ENCODE measurements around the gene LARP4B. TPM values are rescaled to one million over a fixed set of nuclear protein-coding genes. Genes with fewer than 3 reads are reported as not detected.

LARP4B gene
- total and polyA plus RNA-seq, 2 of the 13 experiments (the other 11 are each of a cell fraction or from before 2014, with no cell fraction given) = 19.5 to 30.2 TPM

DNA sequence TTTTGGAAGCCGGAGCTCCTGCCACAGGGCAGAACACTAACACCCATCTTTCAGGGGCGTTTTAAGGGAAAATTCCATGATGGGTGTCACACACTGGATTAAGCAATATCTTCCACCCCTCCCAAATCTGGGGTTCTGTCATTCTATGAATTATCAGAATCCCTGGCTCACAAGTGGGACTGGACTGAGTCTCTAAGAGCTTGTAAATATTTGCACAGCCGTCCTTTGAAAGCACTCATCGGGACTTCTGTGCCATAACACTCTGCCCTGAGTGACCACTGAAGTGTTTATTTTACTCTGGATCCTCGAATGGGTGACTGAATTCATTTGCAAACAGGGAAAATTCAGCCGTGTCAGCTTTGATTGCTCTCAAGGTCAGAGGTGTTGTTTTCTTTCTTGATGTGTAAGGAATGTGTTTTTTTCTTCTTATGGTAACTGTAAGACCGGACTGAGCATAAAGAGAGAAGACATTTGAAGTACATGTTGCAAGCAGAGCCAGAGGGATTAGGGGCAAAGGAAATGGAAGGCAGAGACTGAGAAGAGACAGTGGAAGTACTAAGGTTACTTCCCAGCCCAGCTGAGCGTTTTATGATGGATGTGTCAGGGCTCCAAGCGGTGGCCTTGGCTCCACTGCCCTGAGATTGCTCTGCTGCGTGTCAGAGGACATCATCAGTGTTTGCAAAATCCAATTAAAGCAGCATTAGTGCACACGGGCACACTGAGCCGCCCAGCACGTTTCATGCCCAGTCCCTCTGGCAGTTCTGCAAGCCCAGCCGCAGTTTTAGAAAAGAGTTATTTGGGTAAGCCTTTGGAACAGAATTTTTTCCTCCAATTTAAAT is 39.0 kb upstream of the LARP4B start (continued):
- no peak for TF ChIP-seq SMC3 (IDR thresholded peaks at IDR 0.05; ENCODE audit: low read length)
- TF ChIP-seq, protein P1, sequence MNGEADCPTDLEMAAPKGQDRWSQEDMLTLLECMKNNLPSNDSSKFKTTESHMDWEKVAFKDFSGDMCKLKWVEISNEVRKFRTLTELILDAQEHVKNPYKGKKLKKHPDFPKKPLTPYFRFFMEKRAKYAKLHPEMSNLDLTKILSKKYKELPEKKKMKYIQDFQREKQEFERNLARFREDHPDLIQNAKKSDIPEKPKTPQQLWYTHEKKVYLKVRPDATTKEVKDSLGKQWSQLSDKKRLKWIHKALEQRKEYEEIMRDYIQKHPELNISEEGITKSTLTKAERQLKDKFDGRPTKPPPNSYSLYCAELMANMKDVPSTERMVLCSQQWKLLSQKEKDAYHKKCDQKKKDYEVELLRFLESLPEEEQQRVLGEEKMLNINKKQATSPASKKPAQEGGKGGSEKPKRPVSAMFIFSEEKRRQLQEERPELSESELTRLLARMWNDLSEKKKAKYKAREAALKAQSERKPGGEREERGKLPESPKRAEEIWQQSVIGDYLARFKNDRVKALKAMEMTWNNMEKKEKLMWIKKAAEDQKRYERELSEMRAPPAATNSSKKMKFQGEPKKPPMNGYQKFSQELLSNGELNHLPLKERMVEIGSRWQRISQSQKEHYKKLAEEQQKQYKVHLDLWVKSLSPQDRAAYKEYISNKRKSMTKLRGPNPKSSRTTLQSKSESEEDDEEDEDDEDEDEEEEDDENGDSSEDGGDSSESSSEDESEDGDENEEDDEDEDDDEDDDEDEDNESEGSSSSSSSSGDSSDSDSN (CRISPR knock-in tag; IDR thresholded peaks at IDR 0.05) = peak; percentile 48; the same call in 1 of the 2 replicates
- no peak for TF ChIP-seq ZFP41 (CRISPR knock-in tag; IDR thresholded peaks at IDR 0.05; ENCODE audit: borderline replicate concordance)
- TF ChIP-seq ZNF720 (CRISPR knock-in tag; IDR thresholded peaks at IDR 0.05) = no peak
- TF ChIP-seq ZNF556 (CRISPR knock-in tag; IDR thresholded peaks at IDR 0.05; ENCODE audit: borderline replicate concordance) = no peak; the same call in 1 of the 2 replicates
- TF ChIP-seq TGIF2 (CRISPR knock-in tag; IDR thresholded peaks at IDR 0.05) = no peak; the same call in 1 of the 2 replicates
- TF ChIP-seq ZBTB42 (CRISPR knock-in tag; IDR thresholded peaks at IDR 0.05) = no peak
- no peak for TF ChIP-seq ZNF816 (CRISPR knock-in tag; IDR thresholded peaks at IDR 0.05; ENCODE audit: borderline replicate concordance)
- TF ChIP-seq RFX1 (IDR thresholded peaks at IDR 0.05) = no peak
- TF ChIP-seq, protein P2, sequence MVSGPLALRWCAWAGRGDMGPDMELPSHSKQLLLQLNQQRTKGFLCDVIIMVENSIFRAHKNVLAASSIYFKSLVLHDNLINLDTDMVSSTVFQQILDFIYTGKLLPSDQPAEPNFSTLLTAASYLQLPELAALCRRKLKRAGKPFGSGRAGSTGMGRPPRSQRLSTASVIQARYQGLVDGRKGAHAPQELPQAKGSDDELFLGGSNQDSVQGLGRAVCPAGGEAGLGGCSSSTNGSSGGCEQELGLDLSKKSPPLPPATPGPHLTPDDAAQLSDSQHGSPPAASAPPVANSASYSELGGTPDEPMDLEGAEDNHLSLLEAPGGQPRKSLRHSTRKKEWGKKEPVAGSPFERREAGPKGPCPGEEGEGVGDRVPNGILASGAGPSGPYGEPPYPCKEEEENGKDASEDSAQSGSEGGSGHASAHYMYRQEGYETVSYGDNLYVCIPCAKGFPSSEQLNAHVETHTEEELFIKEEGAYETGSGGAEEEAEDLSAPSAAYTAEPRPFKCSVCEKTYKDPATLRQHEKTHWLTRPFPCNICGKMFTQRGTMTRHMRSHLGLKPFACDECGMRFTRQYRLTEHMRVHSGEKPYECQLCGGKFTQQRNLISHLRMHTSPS (CRISPR knock-in tag; IDR thresholded peaks at IDR 0.05; ENCODE audit: low read depth) = no peak
- TF ChIP-seq TSC22D2 (CRISPR knock-in tag; IDR thresholded peaks at IDR 0.05; ENCODE audit: borderline replicate concordance) = no peak
- no peak for TF ChIP-seq TAF1 (CRISPR knock-in tag; IDR thresholded peaks at IDR 0.05)
- TF ChIP-seq, protein P3, sequence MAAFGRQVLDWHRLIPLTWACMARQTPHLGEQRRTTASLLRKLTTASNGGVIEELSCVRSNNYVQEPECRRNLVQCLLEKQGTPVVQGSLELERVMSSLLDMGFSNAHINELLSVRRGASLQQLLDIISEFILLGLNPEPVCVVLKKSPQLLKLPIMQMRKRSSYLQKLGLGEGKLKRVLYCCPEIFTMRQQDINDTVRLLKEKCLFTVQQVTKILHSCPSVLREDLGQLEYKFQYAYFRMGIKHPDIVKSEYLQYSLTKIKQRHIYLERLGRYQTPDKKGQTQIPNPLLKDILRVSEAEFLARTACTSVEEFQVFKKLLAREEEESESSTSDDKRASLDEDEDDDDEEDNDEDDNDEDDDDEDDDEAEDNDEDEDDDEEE (CRISPR knock-in tag; IDR thresholded peaks at IDR 0.05) = no peak
- TF ChIP-seq, protein P4, sequence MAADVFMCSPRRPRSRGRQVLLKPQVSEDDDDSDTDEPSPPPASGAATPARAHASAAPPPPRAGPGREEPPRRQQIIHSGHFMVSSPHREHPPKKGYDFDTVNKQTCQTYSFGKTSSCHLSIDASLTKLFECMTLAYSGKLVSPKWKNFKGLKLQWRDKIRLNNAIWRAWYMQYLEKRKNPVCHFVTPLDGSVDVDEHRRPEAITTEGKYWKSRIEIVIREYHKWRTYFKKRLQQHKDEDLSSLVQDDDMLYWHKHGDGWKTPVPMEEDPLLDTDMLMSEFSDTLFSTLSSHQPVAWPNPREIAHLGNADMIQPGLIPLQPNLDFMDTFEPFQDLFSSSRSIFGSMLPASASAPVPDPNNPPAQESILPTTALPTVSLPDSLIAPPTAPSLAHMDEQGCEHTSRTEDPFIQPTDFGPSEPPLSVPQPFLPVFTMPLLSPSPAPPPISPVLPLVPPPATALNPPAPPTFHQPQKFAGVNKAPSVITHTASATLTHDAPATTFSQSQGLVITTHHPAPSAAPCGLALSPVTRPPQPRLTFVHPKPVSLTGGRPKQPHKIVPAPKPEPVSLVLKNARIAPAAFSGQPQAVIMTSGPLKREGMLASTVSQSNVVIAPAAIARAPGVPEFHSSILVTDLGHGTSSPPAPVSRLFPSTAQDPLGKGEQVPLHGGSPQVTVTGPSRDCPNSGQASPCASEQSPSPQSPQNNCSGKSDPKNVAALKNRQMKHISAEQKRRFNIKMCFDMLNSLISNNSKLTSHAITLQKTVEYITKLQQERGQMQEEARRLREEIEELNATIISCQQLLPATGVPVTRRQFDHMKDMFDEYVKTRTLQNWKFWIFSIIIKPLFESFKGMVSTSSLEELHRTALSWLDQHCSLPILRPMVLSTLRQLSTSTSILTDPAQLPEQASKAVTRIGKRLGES (CRISPR knock-in tag; IDR thresholded peaks at IDR 0.05; ENCODE audit: borderline replicate concordance) = no peak
- TF ChIP-seq, protein P5, sequence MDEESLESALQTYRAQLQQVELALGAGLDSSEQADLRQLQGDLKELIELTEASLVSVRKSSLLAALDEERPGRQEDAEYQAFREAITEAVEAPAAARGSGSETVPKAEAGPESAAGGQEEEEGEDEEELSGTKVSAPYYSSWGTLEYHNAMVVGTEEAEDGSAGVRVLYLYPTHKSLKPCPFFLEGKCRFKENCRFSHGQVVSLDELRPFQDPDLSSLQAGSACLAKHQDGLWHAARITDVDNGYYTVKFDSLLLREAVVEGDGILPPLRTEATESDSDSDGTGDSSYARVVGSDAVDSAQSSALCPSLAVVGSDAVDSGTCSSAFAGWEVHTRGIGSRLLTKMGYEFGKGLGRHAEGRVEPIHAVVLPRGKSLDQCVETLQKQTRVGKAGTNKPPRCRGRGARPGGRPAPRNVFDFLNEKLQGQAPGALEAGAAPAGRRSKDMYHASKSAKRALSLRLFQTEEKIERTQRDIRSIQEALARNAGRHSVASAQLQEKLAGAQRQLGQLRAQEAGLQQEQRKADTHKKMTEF (CRISPR knock-in tag; IDR thresholded peaks at IDR 0.05) = peak; percentile 54
- peak; percentile 70; the same call in 1 of the 2 replicates for TF ChIP-seq SAP130 (CRISPR knock-in tag; IDR thresholded peaks at IDR 0.05; ENCODE audit: low read depth)
- TF ChIP-seq PRMT3 (CRISPR knock-in tag; IDR thresholded peaks at IDR 0.05; ENCODE audit: borderline replicate concordance, low read depth) = no peak
- TF ChIP-seq ZNF891 (CRISPR knock-in tag; IDR thresholded peaks at IDR 0.05) = no peak
- no peak for TF ChIP-seq FOXP1 (IDR thresholded peaks at IDR 0.05)
- TF ChIP-seq FOXP1 (CRISPR knock-in tag; IDR thresholded peaks at IDR 0.05) = peak; percentile 85
